ENCODE results near the gene ACY1.

The ACY1 gene

GRCh38 chr3:51966016-51966415 lies 17.3 kb upstream of the ACY1 start:
- no peak for DNase-seq

GRCh38 chr3:51966486-51966885 lies 16.8 kb upstream of the ACY1 start:
- DNase-seq = no peak

- DNase-seq = peak; percentile 22
These were observed 16.4 kb upstream of the ACY1 start for GRCh38 chr3:51966922-51967383.

- peak; percentile 64 for DNase-seq
These were observed 15.8 kb upstream of the ACY1 start, which contains the start of gene PCBP4 for GRCh38 chr3:51967384-51968169. Gene PCBP4 (minus strand): TSS chr3:51967454. CDS start chr3:51961240, 6,214 bp downstream.

- DNase-seq = no peak
These were observed 15.1 kb upstream of the ACY1 start for GRCh38 chr3:51968170-51968775.

- DNase-seq = no peak
These were observed 14.3 kb upstream of the ACY1 start for GRCh38 chr3:51968883-51969678.

- no peak for DNase-seq
These were observed 13.5 kb upstream of the ACY1 start for GRCh38 chr3:51969841-51970240.

GRCh38 chr3:51970606-51971300 lies 12.6 kb upstream of the ACY1 start:
- no peak for DNase-seq

- DNase-seq = no peak
These were observed 12.0 kb upstream of the ACY1 start for GRCh38 chr3:51971350-51971749.

- DNase-seq = peak; percentile 24
These were observed 8.9 kb upstream of the ACY1 start for GRCh38 chr3:51974277-51974962.

- peak; percentile 80 for DNase-seq
These were observed 8.1 kb upstream of the ACY1 start, which contains the start of gene ABHD14A for GRCh38 chr3:51974963-51975851. Gene ABHD14A (plus strand): TSS chr3:51975064. CDS start chr3:51975136, 72 bp downstream.

- DNase-seq = peak; percentile 49
These were observed 7.3 kb upstream of the ACY1 start for GRCh38 chr3:51975852-51976549.

GRCh38 chr3:51977446-51978142 lies 5.7 kb upstream of the ACY1 start:
- DNase-seq = peak; percentile 46

- no peak for DNase-seq
These were observed 5.2 kb upstream of the ACY1 start for GRCh38 chr3:51978143-51978502.

- DNase-seq = no peak
These were observed 3.1 kb upstream of the ACY1 start for GRCh38 chr3:51980253-51980652.

- DNase-seq = peak; percentile 28
These were observed 940 bp upstream of the ACY1 start for GRCh38 chr3:51982352-51982837.

- DNase-seq = no peak
These were observed 388 bp downstream of the ACY1 start for GRCh38 chr3:51983578-51984268.

GRCh38 chr3:51984269-51984647 lies 923 bp downstream of the ACY1 start:
- no peak for DNase-seq

- DNase-seq = no peak
These were observed 1.7 kb downstream of the ACY1 start for GRCh38 chr3:51985063-51985462.
